EL (cell line): Measurements from ENCODE around the gene EWSR1.
"Not testable (repeated sequence)": the region's sequence is repeated elsewhere in the genome, so short reads cannot be mapped to it uniquely, and the experiment has no call there.

Experiments
- DNase-seq: peaks from one replicate; pipeline ENCODE4 v3.0.0-alpha.2; 2016

The EWSR1 gene

GRCh38 chr22:29247891-29248290 lies 20.2 kb upstream of the EWSR1 start:
- DNase-seq: not testable (repeated sequence)

- DNase-seq: no peak
These were observed 16.8 kb upstream of the EWSR1 start for GRCh38 chr22:29251265-29251664.

DNA sequence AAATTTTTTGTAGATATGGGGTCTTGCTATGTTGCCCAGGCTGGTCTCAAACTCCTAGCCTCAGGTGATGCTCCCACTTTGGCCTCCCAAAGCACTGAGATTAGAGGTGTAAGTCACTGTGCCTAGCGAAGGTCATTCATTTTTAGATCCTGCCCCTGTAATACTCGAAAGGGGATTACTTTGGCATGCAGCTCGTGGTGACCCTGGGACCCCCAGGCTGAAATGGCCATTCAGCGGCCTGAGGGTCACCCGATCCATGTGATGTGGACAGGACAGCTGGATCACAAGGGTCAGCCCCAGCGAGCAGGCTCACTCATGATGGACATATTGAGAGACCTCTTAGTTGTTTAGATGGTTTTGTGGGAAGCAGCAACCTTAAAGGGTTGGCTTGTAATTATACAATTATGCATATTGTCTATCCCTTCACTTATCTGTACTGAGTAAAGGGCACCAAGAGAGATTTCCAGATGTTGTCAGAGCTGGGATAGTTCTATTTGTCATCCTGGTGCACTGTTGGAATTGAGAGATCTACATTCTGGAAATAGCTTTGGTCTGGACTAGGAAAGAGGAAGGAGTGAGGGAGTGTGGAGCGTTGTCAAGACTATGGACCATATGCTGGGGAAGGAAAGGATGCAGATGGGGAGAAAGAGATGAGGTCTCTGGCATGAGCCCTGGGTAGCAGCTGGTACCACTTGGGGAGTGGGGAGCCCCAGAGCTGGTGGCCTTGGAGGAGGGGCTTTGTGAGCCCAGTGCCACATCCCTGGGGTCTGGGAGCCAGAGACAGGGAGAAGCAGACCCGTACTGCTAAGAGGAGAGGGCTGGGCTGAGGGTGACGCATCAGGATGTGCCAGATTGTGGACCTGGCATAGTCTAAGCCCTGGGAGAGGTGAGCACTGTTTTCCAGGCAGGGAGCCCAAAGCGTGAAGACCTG lies 15.8 kb upstream of the EWSR1 start:
- no peak for DNase-seq

DNA sequence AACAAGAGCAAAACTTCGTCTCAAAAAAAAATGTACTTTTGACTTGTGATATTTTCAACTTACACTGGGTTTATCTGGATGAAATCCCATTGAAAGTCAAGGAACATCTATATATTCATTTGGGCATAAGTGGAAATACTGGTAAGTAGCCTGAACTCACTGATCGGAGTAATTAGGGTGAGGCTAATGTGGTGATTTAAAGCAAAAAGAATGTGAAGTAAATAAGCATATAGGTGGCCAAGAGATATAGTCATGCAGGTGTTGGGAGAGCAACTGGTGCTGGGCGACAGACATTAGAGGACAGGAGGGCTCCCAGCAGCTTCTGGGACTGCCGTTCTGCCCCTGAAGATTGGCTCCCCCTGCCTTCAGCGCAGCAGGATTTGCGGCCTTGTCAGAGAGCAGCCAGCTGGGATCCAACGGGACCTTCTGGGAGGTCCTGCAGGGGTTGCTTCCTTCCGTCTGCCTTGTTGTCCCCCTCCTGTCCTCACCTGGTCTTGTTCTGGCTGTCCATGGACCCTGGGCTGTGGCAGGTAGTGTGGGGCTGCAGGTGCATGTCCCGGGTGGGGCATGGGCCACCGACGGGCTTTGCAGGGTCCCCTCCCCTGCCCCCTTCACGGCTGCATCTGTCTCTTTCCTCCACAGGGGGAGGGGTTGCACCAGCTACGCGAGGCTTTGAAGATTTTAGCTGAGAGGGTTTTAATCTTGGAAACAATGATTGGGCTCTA lies 14.3 kb upstream of the EWSR1 start:
- DNase-seq: no peak

DNA sequence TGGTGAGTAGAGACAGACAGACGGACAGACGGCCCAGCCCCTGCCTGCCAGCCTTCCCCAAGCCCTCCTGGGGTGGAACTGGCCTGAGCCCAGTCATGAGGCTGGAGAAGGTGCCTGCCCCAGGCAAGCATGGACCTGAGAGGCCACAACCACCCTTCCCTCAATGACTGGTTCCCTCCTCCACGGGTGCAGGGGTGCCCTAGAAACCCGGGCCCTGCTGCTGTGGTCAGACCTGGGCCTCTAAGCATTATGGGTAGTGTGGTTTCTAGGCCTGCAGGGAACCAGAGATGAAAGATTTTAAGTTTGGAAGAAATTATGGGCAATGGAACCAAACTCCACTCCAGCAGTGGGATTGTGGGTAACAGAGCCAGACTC lies 13.8 kb upstream of the EWSR1 start:
- no peak for DNase-seq

DNA sequence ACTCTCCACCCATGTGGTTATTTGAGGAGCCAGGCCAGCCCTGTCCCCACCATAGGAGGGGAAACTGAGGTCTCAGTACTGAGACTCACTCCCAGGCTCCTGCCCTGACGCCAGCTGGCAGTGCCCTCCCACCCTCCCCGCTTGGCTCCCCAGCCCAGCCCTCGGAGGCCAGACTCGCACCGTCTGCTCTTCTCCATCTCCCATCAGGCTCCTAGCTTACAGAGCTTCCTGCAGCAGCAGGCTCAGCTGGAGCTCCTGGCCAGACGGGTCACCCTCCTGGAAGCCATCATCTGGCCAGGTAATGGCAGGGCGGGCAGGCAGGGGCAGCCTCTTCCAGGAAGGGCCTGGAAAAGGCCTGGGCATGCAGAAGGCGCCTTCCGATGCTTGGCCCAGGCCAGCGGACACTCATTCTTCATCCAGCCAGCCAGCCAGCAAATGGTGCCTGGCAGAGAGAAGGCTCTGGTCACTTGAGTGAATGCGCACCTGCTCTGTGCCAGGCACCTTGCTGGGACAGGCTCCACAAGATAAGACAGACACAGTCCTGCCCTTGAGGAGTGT lies 12.9 kb upstream of the EWSR1 start:
- no peak for DNase-seq

GRCh38 chr22:29256606-29257325 lies 11.3 kb upstream of the EWSR1 start:
- no peak for DNase-seq

GRCh38 chr22:29257751-29258181 lies 10.3 kb upstream of the EWSR1 start:
- DNase-seq: no peak

DNA sequence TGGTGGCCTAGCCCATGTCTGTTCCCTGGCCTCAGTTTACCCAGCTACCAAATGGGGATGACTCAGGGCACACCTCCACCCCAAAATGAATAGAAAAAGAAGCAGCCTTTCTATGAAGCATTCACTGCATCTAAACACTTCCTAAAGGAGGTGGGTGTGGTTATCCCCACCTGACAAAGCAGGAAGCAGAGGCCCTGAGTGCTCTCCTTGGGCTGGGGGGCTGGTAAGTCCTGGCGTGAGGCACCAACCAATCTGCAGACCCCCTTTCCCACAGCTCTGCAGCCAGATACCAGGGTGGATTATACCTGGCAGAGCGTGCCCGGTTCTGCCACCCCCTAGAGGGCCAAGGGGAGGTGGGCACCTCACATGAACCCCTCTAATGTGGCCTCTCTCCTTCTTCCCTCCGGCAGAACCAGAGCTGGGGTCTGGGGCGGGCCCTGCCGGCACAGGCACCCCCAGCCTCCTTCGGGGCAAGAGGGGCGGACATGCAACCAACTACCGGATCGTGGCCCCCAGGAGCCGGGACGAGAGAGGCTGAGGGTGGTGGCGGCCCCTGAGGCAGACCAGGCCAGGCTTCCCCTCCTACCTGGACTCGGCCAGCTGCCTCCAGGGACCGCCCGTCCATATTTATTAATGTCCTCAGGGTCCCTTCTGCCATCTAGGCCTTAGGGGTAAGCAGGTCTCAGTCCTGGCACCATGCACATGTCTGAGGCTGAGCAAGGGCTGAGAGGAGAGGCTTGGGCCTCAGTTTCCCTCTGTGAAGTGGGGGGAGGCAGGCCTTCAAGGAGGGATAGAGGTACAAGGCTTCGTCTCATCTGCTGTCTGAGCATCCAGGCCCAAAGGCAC lies 9.4 kb upstream of the EWSR1 start:
- no peak for DNase-seq

DNA sequence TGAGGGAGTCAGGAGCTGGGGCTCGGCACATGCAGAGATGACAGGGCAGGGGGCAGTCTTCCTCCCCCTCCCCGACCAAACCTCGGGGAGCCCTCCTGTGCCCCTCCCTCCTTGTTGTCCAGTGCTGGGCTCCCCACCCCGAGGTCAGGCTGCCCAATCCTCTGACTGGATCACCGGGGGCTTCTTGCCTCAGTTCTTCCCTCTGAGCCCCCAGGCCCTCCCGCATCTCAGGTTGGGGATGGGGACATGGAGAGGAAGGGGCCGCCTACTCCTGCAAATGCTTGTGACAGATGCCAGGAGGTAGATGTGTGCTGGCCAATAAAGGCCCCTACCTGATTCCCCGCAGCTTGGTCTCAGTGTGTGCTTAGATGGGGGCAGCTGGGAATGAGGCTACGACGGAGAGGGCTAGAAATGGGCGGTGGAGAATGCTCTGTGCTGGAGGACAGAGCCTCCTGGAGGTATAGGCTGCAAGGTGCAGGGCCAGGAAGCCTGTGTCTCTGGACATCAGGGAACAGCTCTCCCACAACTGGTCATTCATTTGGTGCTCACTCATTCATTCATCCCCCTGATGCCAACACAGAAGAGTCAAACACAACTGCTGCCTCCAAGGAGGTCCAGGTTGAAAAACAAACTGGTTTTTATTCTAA lies 8.7 kb upstream of the EWSR1 start:
- no peak for DNase-seq

DNA sequence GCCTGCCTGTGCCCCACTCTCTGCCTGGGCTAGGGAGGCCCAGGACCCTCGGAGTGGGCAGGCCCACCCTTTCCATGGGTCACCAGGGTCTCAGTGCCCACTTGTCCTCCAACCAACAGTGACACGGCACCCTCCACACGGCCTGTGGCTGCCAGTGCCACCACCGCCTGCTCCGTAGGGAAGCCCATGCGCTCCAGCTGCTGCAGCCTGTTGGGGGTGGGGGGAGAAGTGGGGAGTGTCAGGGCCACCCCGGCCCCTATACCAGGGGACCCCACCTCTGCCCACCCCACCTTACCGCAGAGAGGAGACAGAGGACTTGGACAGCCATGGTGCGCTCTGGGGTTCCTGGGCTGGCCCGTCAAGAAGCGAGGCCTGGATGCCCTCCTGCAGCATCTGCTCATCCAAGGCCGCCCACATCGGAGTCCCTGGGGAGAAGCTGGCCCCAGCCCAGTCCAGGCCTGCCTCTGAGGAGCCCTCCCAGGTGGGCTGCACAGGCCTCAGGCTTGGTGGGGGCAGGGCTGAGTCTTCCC lies 8.0 kb upstream of the EWSR1 start:
- no peak for DNase-seq

- no peak for DNase-seq
These were observed 7.3 kb upstream of the EWSR1 start for GRCh38 chr22:29260601-29261315.

GRCh38 chr22:29263791-29264276 lies 4.2 kb upstream of the EWSR1 start:
- DNase-seq: no peak

- no peak for DNase-seq
These were observed 2.8 kb upstream of the EWSR1 start for GRCh38 chr22:29265305-29265704.

DNA sequence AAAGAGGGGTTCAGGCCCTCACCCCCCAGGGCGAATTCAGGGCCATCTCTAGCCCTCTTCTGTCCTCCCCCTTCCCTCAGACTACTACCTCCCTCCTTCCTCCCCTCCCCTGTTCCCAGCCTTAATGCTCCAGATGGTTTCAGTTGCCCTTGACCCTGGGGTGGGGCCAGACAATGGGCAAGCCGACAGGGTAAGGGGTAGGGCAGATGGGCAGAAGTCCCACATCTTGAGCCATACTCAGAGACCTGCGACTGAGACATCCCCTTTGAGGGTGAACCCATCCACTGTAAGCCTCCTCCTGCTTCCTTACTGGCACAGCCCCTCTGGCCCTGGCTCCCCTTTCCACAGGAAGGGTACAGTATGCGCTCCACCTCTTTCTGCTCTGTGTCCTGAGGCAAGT lies 2.1 kb upstream of the EWSR1 start:
- DNase-seq: no peak

- DNase-seq: peak; percentile 41
These were observed 1.3 kb upstream of the EWSR1 start for GRCh38 chr22:29266564-29267461.

GRCh38 chr22:29267462-29267857 lies 608 bp upstream of the EWSR1 start:
- DNase-seq: no peak

DNA sequence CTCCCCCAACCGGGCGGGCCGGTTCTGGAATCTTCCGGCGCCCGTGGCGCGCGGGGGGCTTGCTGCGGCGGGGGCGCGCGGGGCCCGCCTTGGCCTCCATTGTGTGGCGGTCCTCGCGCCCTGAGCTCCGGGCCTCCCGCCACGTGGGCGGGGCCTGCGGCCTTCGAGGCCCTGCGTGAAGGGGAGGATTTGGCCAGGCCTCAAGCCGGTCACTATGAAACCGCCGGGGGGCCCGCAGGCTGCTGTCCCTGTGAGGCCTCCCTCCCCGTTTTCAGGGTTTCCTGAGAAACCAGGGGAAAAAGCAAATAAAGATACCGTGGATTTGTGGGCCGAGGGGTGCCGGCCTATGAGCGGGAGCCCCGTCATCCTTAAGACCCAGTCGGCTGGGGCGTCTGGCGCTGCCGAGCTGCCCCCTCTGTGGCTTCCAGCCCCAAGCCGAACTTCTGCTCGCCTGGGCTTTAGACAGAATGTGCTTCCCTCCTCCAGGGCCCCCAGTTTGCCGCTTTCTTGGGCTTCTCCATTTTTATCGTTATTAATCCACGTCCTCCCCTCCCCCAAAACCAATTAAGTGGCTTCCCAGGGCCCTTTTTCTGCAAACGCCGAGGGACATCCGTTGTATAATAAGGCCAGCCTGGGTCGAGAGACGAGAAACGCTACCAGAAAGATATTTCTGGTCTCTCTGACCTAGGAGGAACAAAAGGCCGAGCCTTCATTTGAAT lies 602 bp downstream of the EWSR1 start:
- peak; percentile 70 for DNase-seq

GRCh38 chr22:29269230-29269604 lies 1.1 kb downstream of the EWSR1 start:
- DNase-seq: peak; percentile 12
